Measurements from ENCODE around the gene CTNNA3. TPM values are rescaled to one million over a fixed set of nuclear protein-coding genes. Genes with fewer than 3 reads are reported as not detected.

CTNNA3 gene
- total RNA-seq, 2 donors from 2014 or later = 0.37 to 1.1 TPM

GRCh38 chr10:67520924-67521520, 175.0 kb downstream of the CTNNA3 start:
- H3K27me3 ChIP-seq = no peaks in the 10 kb centered on the region
- no peaks in the 10 kb centered on the region for H3K4me1 ChIP-seq
- H3K4me3 ChIP-seq = no peak overlapping the region
- no peaks in the 10 kb centered on the region for H3K36me3 ChIP-seq
- H3K9ac ChIP-seq (ENCODE audit: low read depth in 2 of 2, low read length in 2 of 2) = no peak overlapping the region
- intact Hi-C loops (cut with DNase I) = no loop called here
- DNase-seq = peak; percentile 29
- no peak overlapping the region for H3K27ac ChIP-seq
- H3K9me3 ChIP-seq = no peaks in the 10 kb centered on the region
- TF ChIP-seq CTCF (IDR thresholded peaks at IDR 0.05) = peak; percentile 50

DNA sequence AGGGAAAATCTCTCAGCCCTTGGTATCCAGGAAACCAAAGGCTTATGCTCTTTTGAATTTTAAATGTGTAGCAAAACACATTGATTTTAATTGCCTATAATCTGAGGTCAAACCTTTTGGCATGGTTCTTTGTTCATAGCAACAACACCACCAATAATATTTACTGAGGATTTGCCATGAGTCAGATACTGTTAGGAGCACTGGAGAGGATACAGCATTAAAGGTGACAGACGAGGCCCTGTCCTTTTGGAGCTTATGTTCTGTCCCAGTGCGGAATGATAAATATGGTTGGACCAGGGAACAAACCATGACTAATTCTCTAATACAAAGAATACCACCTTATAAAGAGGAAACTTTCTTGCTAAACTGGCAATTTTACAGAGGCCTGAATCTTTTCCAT, 176.6 kb downstream of the CTNNA3 start:
- intact Hi-C loops (cut with DNase I) = no loop called here
- Histone ChIP-seq H3K4me1 (no peaks in the 10 kb centered on the region), H3K9me3 (no peaks in the 10 kb centered on the region), H3K27me3 (no peaks in the 10 kb centered on the region), H3K27ac (no peak overlapping the region), H3K36me3 (no peaks in the 10 kb centered on the region), H3K4me3 (no peak overlapping the region), H3K9ac (ENCODE audit: low read depth in 2 of 2, low read length in 2 of 2) (no peak overlapping the region)
- no peak for DNase-seq
- TF ChIP-seq CTCF (IDR thresholded peaks at IDR 0.05) = no peak

DNA sequence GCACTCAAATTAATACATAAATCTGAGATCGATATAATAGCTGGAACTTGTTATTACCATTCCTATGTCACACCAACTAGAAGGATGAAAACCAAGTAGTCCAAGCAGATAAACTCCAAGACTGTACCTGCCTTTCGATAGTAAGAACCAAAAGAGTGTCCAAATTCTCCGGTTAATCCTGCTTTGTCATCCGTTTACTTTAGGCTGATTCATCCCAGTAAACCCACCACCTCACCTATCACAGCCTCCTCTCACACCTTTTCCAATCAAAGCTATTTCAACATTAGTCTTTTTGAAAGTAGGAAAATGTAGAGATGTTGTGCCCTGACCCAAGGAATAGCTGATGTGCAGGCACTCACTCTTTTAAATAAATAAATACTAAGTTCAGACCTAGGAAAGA, 177.2 kb downstream of the CTNNA3 start:
- Histone ChIP-seq H3K4me1 (no peaks in the 10 kb centered on the region), H3K9ac (ENCODE audit: low read depth in 2 of 2, low read length in 2 of 2) (no peak overlapping the region), H3K9me3 (no peaks in the 10 kb centered on the region), H3K4me3 (no peak overlapping the region), H3K27ac (no peak overlapping the region), H3K36me3 (no peaks in the 10 kb centered on the region), H3K27me3 (no peaks in the 10 kb centered on the region)
- DNase-seq = no peak
- intact Hi-C loops (cut with DNase I) = no loop called here
- no peak for TF ChIP-seq CTCF (IDR thresholded peaks at IDR 0.05)

- no peak for TF ChIP-seq CTCF (IDR thresholded peaks at IDR 0.05)
- Histone ChIP-seq H3K36me3 (no peaks in the 10 kb centered on the region), H3K9me3 (no peaks in the 10 kb centered on the region), H3K27me3 (no peaks in the 10 kb centered on the region), H3K4me1 (no peaks in the 10 kb centered on the region), H3K9ac (ENCODE audit: low read depth in 2 of 2, low read length in 2 of 2) (no peak overlapping the region), H3K4me3 (no peak overlapping the region), H3K27ac (no peak overlapping the region)
- intact Hi-C loops (cut with DNase I) = no loop called here
- no peak for DNase-seq
Observed at GRCh38 chr10:67518043-67518442, 178.0 kb downstream of the CTNNA3 start.

- no peak overlapping the region for H3K4me3 ChIP-seq
- no peak for TF ChIP-seq CTCF (IDR thresholded peaks at IDR 0.05)
- H3K36me3 ChIP-seq = no peaks in the 10 kb centered on the region
- no peaks in the 10 kb centered on the region for H3K27me3 ChIP-seq
- intact Hi-C loops (cut with DNase I) = no loop called here
- DNase-seq = no peak
- H3K9me3 ChIP-seq = no peaks in the 10 kb centered on the region
- no peak overlapping the region for H3K27ac ChIP-seq
- no peaks in the 10 kb centered on the region for H3K4me1 ChIP-seq
- H3K9ac ChIP-seq (ENCODE audit: low read depth in 2 of 2, low read length in 2 of 2) = no peak overlapping the region
Observed at GRCh38 chr10:67506757-67507091, 189.3 kb downstream of the CTNNA3 start.

Measured in colonic mucosa (tissue), 4 donors.